Stimulated activated effector memory CD8-positive, alpha-beta T cell treated with anti-CD3 and anti-CD28 coated beads, Interleukin-12 subunit alpha, Interleukin-12 subunit beta, amount 100 ng/mL, for 72 hours (primary cell): Measurements from ENCODE around the gene MS4A6A.
"Not testable (repeated sequence)": the region's sequence is repeated elsewhere in the genome, so short reads cannot be mapped to it uniquely, and the experiment has no call there.

Experiments used
- ATAC-seq: fragments of 150-1000 bp; cut with Tn5 transposase; 2 replicates; pipeline ENCODE4 v1.10.0; 2021
- DNase-seq, 2 donors: peaks; one replicate each; pipeline ENCODE4 v3.0.0; 2021 to 2022; ENCODE audit warnings: low spot score in 2 of 2
- H3K27ac Mint-ChIP-seq: one replicate; pipeline ENCODE4 v1.8.0; 2022; ENCODE audit warnings: mild to moderate bottlenecking, mixed read lengths
- H3K36me3 Mint-ChIP-seq: one replicate; pipeline ENCODE4 v1.8.0; 2022; ENCODE audit warnings: mild to moderate bottlenecking, mixed read lengths
- H3K4me1 Mint-ChIP-seq: one replicate; pipeline ENCODE4 v1.8.0; 2022; ENCODE audit warnings: mixed read lengths
- H3K4me3 Mint-ChIP-seq: one replicate; pipeline ENCODE4 v1.8.0; 2022; ENCODE audit warnings: mild to moderate bottlenecking, mixed read lengths
- H3K9me3 Mint-ChIP-seq: one replicate; pipeline ENCODE4 v1.8.0; 2022; ENCODE audit warnings: mixed read lengths

Gene MS4A6A, protein sequence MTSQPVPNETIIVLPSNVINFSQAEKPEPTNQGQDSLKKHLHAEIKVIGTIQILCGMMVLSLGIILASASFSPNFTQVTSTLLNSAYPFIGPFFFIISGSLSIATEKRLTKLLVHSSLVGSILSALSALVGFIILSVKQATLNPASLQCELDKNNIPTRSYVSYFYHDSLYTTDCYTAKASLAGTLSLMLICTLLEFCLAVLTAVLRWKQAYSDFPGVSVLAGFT

DNA sequence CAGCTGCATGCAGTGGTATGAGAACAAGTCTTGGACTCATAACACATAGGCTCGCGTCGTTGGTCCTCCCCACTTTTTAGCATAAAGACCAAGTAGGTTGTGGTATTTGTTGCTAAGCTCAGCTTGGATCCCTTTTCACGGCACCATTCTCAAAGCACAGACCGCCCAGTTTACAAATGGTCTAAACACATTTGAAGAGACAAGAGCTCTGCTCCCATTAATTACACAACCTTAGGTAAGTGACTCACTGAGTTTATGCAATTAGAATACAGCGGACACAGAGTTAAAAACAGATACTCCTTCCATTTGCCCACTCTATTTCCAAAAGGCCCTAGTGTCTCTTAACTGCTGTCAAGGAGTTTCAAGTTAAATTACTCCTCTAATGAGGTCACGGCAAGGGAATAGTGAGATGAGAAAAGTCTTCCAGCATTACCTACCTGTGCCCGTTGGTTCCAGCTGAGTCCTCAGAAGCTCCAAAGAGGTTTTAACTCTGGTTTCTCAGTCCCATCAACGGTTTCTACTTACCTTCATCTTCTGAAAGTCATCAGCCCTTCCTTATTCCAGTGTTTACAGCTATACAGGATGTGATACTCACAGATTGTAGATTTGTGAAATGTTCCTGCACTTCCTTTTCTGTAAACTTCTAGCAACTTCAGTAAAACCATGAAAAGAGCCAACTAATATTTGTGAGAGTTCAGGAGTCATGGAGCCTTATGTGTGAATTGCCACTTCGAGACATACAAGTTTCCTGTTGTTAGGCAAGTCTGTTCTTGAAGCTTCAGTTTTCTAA lies at the start of gene MS4A6A:
Gene MS4A6A, minus strand, starts transcription at position 543 of the 790 bp plus-strand sequence. CDS start 1,356 bp downstream, outside the sequence.
- Mint-ChIP-seq H3K36me3 (no peaks in the 10 kb centered on the region), H3K27ac (no peak within 1 kb of the TSS), H3K4me3 (no peak within 1 kb of the TSS), H3K4me1 (no peaks in the 10 kb centered on the region), H3K9me3 (peaks cover 2% of the 10 kb centered on the region)
- no peak for DNase-seq
- ATAC-seq: no peak

GRCh38 chr11:60230681-60231080 lies 47.8 kb upstream of the MS4A6A start:
- ATAC-seq: no peak
- no peak overlapping the region for H3K27ac Mint-ChIP-seq
- H3K4me3 Mint-ChIP-seq: no peak overlapping the region
- no peaks in the 10 kb centered on the region for H3K9me3 Mint-ChIP-seq
- H3K4me1 Mint-ChIP-seq: no peaks in the 10 kb centered on the region
- DNase-seq: no peak
- H3K36me3 Mint-ChIP-seq: no peaks in the 10 kb centered on the region

- Mint-ChIP-seq H3K36me3 (no peaks in the 10 kb centered on the region), H3K27ac (no peak overlapping the region), H3K4me1 (no peaks in the 10 kb centered on the region), H3K9me3 (no peaks in the 10 kb centered on the region), H3K4me3 (no peak overlapping the region)
- DNase-seq (no peak), ATAC-seq (no peak)
Observed at GRCh38 chr11:60222141-60222540, 39.3 kb upstream of the MS4A6A start.

DNA sequence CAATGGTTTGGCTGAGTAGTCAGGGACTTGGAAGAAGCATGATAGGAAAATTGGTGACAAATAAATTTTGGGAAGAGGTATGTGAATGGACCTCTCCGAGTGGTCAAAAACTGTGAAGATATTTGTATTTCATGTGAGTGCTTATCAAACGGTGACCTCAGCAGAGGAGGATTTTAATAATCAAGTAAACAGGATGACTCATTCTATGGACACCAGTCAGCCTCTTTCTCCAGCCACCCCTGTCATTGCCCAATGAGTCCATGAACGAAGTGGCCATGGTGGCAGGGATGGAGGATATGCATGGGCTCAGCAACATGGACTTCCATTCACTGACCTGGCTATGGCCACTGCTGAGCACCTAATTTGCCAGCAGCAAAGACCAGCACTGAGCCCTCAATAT lies 38.8 kb upstream of the MS4A6A start:
- no peaks in the 10 kb centered on the region for H3K4me1 Mint-ChIP-seq
- no peak for DNase-seq
- no peak overlapping the region for H3K27ac Mint-ChIP-seq
- H3K4me3 Mint-ChIP-seq: no peak overlapping the region
- H3K9me3 Mint-ChIP-seq: no peaks in the 10 kb centered on the region
- no peaks in the 10 kb centered on the region for H3K36me3 Mint-ChIP-seq
- ATAC-seq: no peak

DNA sequence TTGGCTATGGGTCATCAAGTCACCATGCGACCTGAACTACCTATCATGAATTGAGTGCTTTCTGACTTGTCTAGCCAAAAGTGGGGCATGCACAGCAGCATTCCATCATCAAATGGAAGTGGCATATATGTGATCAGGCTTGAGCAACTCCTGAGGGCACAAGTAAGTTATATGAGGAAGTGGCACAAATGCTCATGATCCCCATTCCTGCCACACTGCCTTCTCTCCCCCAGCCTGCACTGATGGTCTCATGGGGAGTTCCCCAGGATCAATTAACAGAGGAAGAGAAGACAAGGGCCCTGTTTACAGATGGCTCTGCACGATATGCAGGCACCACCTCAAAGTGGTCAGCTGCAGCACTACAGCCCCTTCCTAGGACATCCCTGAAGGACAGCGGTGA lies 38.3 kb upstream of the MS4A6A start:
- Mint-ChIP-seq H3K36me3 (no peaks in the 10 kb centered on the region), H3K4me1 (no peaks in the 10 kb centered on the region), H3K27ac (no peak overlapping the region), H3K4me3 (no peak overlapping the region), H3K9me3 (no peaks in the 10 kb centered on the region)
- no peak for DNase-seq
- ATAC-seq: no peak

GRCh38 chr11:60214386-60214785 lies 31.5 kb upstream of the MS4A6A start:
- Mint-ChIP-seq H3K4me1 (no peaks in the 10 kb centered on the region), H3K27ac (no peak overlapping the region), H3K36me3 (no peaks in the 10 kb centered on the region), H3K4me3 (no peak overlapping the region), H3K9me3 (no peaks in the 10 kb centered on the region)
- DNase-seq: no peak
- ATAC-seq: no peak

DNA sequence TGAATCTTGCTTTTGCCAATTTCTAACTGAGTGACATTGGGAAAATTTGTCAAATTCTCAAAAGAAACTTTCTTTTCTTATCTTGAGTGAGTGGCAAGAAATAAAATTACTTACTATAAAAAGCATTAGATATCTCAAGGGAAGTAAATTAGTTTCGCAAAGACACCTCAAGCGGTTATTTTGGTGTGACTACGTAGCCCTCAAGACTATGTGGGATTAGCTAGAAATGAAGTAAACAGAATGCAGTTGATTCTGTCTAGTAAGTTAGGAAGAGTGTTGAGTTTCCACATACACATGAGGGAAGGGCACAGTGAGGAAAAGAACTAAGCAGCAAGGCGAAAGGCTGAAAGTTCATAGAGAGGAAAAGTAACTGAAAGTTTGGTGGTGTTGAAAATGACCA lies 28.3 kb upstream of the MS4A6A start:
- ATAC-seq: no peak
- H3K27ac Mint-ChIP-seq: no peak overlapping the region
- H3K36me3 Mint-ChIP-seq: no peaks in the 10 kb centered on the region
- no peaks in the 10 kb centered on the region for H3K9me3 Mint-ChIP-seq
- no peaks in the 10 kb centered on the region for H3K4me1 Mint-ChIP-seq
- no peak for DNase-seq
- H3K4me3 Mint-ChIP-seq: no peak overlapping the region

- H3K4me3 Mint-ChIP-seq: no peak overlapping the region
- no peaks in the 10 kb centered on the region for H3K4me1 Mint-ChIP-seq
- no peaks in the 10 kb centered on the region for H3K36me3 Mint-ChIP-seq
- DNase-seq (no peak), ATAC-seq (no peak)
- H3K9me3 Mint-ChIP-seq: no peaks in the 10 kb centered on the region
- H3K27ac Mint-ChIP-seq: no peak overlapping the region
Observed at GRCh38 chr11:60209977-60210376, 27.1 kb upstream of the MS4A6A start.

- H3K27ac Mint-ChIP-seq: no peak overlapping the region
- no peak for DNase-seq
- H3K36me3 Mint-ChIP-seq: no peaks in the 10 kb centered on the region
- no peaks in the 10 kb centered on the region for H3K9me3 Mint-ChIP-seq
- no peaks in the 10 kb centered on the region for H3K4me1 Mint-ChIP-seq
- ATAC-seq: no peak
- H3K4me3 Mint-ChIP-seq: no peak overlapping the region
Observed at GRCh38 chr11:60208951-60209350, 26.1 kb upstream of the MS4A6A start.

GRCh38 chr11:60208146-60208895 lies 25.4 kb upstream of the MS4A6A start:
- no peaks in the 10 kb centered on the region for H3K9me3 Mint-ChIP-seq
- no peak for ATAC-seq
- H3K27ac Mint-ChIP-seq: no peak overlapping the region
- no peaks in the 10 kb centered on the region for H3K36me3 Mint-ChIP-seq
- DNase-seq: no peak
- H3K4me3 Mint-ChIP-seq: no peak overlapping the region
- H3K4me1 Mint-ChIP-seq: no peaks in the 10 kb centered on the region

DNA sequence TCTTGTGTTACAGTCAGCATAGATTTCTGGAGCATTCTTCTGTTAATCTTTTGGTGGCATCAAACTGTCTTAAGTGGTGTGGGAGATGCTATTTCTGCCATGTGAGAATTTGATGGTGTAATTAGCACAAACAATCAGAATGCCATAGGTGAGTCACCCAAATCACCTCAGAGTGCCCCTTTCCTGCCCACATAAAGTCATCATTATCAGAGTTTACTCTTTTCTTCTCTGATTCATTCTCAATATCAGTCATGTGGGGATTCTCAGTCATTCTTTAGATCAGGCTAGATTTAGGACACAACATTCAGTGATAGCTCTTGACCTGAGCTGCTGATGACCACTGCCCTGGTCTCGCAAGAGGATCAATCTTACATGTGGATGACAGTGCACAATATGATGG lies 23.7 kb upstream of the MS4A6A start:
- H3K9me3 Mint-ChIP-seq: no peaks in the 10 kb centered on the region
- H3K4me1 Mint-ChIP-seq: no peaks in the 10 kb centered on the region
- DNase-seq (no peak), ATAC-seq (peak; percentile 86)
- H3K27ac Mint-ChIP-seq: no peak overlapping the region
- no peak overlapping the region for H3K4me3 Mint-ChIP-seq
- H3K36me3 Mint-ChIP-seq: no peaks in the 10 kb centered on the region

- Mint-ChIP-seq H3K4me1 (no peaks in the 10 kb centered on the region), H3K4me3 (no peak overlapping the region), H3K27ac (no peak overlapping the region), H3K9me3 (no peaks in the 10 kb centered on the region), H3K36me3 (no peaks in the 10 kb centered on the region)
- DNase-seq (no peak), ATAC-seq (peak; percentile 43)
Observed at GRCh38 chr11:60204922-60205321, 22.0 kb upstream of the MS4A6A start.

GRCh38 chr11:60201334-60201733 lies 18.5 kb upstream of the MS4A6A start:
- H3K9me3 Mint-ChIP-seq, H3K27ac Mint-ChIP-seq, H3K4me1 Mint-ChIP-seq, ATAC-seq, DNase-seq, H3K36me3 Mint-ChIP-seq, H3K4me3 Mint-ChIP-seq: not testable (repeated sequence)

DNA sequence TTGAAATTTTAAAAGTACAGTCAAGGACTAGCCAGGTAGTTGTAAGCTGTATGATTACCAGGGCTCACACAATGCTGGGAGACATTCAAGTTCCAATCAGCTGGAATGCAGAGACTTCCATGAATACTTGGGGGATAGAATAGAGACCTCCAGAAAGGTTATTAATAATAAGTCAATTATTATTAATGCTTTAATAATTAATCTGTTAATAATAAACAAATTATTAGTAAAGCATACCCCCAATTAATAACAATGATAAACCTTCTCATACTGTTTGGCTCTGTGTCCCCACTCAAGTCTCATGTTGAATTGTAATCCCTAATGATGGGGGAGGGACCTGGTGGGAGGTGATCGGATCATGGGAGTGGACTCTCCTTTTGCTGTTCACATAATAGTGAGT lies 14.6 kb upstream of the MS4A6A start:
- Mint-ChIP-seq H3K9me3 (no peaks in the 10 kb centered on the region), H3K27ac (no peak overlapping the region), H3K4me3 (no peak overlapping the region), H3K36me3 (no peaks in the 10 kb centered on the region), H3K4me1 (no peaks in the 10 kb centered on the region)
- no peak for ATAC-seq
- no peak for DNase-seq

DNA sequence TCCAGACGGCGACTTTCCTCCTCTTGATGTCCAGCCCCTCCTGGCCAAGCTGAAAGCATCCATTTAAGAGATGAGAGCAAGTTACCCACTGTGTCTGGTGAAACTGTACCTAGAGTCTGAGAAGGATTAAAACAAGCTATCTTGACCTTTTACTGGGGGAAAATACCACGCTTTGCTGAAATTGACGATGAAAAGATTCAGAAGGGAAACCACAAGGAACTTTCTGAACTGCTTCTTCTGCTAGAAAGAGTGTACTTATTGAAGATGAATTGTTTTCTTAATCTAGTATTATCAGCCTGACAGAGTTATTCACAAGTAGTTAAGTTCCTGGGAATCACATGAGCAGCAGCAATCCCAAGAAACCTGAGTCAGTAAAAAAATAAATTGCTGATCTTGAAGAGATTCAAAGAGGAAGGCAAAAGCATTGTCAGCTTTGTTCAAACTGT lies 13.1 kb upstream of the MS4A6A start:
- H3K36me3 Mint-ChIP-seq: no peaks in the 10 kb centered on the region
- H3K4me1 Mint-ChIP-seq: no peaks in the 10 kb centered on the region
- no peak overlapping the region for H3K4me3 Mint-ChIP-seq
- no peak for ATAC-seq
- H3K27ac Mint-ChIP-seq: no peak overlapping the region
- DNase-seq: no peak
- no peaks in the 10 kb centered on the region for H3K9me3 Mint-ChIP-seq

GRCh38 chr11:60194511-60194910 lies 11.6 kb upstream of the MS4A6A start:
- Mint-ChIP-seq H3K9me3 (no peaks in the 10 kb centered on the region), H3K4me3 (no peak overlapping the region), H3K36me3 (no peaks in the 10 kb centered on the region), H3K27ac (no peak overlapping the region), H3K4me1 (no peaks in the 10 kb centered on the region)
- DNase-seq (no peak), ATAC-seq (no peak)
